ENCODE results near the gene NAGPA.
A peak's percentile ranks its signal among the peaks of the same experiment; 100 is the strongest.

NAGPA gene

DNA sequence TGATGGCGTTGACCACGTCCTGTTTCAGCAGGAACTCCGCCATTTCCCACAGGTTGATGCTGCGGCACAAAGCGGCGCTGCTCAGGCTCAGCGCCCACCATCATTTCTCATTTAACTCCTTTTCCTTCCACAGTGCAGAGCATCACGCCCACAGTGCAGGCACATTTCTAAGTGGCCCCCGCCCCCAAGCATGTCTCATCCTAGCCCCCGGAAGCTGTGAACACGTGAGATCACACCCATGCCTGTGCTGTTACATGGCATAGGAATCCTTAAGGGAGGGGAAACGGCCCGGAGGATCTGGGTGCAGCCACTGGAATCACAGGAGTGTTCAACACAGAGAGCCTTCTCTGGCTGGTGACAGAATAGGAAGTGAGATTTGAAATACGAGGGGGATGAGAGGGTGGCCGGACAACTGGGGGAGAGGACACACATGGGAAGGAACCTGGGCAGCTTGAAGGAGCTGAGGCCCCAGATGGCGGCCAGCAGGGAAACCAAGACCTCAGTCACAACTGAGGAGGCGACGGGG is 4.7 kb downstream of the NAGPA start:
- TF ChIP-seq, protein P1, sequence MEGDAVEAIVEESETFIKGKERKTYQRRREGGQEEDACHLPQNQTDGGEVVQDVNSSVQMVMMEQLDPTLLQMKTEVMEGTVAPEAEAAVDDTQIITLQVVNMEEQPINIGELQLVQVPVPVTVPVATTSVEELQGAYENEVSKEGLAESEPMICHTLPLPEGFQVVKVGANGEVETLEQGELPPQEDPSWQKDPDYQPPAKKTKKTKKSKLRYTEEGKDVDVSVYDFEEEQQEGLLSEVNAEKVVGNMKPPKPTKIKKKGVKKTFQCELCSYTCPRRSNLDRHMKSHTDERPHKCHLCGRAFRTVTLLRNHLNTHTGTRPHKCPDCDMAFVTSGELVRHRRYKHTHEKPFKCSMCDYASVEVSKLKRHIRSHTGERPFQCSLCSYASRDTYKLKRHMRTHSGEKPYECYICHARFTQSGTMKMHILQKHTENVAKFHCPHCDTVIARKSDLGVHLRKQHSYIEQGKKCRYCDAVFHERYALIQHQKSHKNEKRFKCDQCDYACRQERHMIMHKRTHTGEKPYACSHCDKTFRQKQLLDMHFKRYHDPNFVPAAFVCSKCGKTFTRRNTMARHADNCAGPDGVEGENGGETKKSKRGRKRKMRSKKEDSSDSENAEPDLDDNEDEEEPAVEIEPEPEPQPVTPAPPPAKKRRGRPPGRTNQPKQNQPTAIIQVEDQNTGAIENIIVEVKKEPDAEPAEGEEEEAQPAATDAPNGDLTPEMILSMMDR (IDR thresholded peaks at IDR 0.05; ENCODE audit: low read depth, low read length, missing control alignments) = no peak
- no peak for DNase-seq (ENCODE audit: extremely low read depth, low read depth)
- H3K4me3 ChIP-seq (replicated peaks; ENCODE audit: low read depth, low read length) = no peak overlapping the region

DNA sequence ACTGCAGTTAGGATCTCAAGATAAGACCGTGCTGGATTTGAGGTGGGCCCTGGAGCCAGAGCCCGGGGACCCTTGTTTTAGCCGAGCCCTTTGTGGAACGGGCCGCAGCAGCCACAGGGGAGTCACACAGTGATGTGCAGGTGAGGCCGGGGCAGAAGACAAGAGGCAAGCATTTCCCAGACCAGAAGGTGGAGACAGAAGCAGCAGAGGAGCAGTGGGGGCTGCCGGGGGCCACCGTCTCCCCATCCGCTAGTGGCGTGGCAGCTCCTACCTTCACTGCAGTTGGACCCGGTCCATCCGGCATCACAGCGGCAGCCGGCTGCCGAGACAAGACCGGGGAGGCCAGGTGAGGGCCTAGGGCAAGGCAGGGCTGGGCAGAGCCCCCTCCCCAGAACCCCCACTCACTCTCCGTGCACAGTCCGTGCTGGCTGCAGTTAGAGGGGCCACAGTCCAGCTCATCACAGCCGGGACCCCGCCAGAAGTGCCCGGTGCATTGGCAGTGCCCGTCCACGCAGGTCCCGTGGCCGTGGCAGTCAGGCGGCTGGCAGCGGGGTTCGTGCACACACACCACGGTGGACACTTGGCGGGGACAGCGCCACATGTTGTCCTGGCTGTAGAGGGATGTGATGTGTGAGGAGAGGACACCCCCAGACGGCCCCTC is 6.0 kb downstream of the NAGPA start:
- no peak for DNase-seq (ENCODE audit: extremely low read depth, low read depth)
- TF ChIP-seq, protein P1 (IDR thresholded peaks at IDR 0.05; ENCODE audit: low read depth, low read length, missing control alignments) = no peak
- H3K4me3 ChIP-seq (replicated peaks; ENCODE audit: low read depth, low read length) = no peak overlapping the region

DNA sequence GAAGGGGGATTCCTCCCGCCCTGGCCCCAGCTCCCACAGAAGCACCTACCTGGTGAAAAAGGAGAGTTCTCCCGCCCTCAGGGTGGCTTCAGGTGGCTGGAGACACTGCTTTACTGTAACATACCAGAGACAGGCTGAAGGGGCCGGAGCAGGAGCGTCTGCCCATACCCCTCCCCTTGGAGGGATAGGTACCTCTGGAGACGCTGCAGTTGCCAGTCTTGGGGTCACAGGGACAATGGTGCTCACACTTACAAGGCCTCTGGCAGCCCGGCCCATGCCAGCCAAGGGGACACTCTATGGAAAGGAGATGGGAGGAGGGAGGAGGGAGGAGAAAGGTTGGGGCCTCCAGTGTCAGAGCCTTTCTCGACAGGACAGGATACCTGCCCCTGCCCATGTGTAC is 6.6 kb downstream of the NAGPA start:
- DNase-seq (ENCODE audit: extremely low read depth, low read depth) = no peak
- TF ChIP-seq, protein P1 (IDR thresholded peaks at IDR 0.05; ENCODE audit: low read depth, low read length, missing control alignments) = no peak
- H3K4me3 ChIP-seq (replicated peaks; ENCODE audit: low read depth, low read length) = no peak overlapping the region

DNA sequence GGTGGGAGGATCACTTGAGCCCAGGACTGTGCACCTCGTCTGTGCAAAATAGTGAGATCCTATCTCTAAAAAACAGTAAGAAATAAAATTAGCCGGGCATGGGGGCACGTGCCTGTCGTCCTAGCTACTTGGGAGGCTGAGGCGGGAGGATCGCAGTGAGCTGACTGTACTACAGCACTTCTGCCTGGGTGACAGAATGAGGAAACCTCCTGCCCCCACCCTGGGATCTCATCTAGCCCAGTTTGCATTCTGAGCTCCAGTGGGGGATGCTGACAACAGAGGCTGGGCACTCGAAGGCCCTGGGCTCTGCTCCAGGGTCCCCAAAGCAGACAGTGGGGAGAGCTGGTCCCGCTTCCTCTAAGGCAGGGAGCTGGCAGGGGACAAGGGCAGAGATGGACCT is 7.1 kb downstream of the NAGPA start:
- TF ChIP-seq, protein P1 (IDR thresholded peaks at IDR 0.05; ENCODE audit: low read depth, low read length, missing control alignments) = no peak
- DNase-seq (ENCODE audit: extremely low read depth, low read depth) = no peak
- no peak overlapping the region for H3K4me3 ChIP-seq (replicated peaks; ENCODE audit: low read depth, low read length)

DNA sequence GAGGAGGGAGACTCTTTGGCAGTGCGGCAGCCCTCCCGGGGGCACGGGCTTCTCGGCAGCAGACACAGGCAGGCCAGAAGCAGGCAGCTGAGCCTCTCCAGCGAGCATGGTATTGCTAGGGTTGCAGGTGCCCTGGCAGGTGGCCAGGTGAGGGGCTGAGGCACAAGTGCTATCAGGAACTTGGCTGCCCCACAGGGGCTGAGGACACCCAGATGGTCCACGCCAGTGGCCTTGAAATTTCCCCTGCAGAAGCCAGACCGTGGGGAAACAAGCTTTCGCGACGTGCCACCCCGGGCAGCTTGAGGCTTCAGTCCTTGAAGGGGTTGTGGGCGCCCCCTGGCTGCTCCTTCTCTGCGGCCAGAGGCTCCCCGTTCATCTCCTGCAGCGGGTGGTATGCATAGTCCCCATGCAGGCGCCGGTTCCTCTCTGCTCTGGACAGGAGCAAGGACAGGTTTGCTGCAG is 8.5 kb downstream of the NAGPA start:
- DNase-seq (ENCODE audit: extremely low read depth, low read depth) = no peak
- no peak overlapping the region for H3K4me3 ChIP-seq (replicated peaks; ENCODE audit: low read depth, low read length)
- TF ChIP-seq, protein P1 (IDR thresholded peaks at IDR 0.05; ENCODE audit: low read depth, low read length, missing control alignments) = peak; percentile 61

DNA sequence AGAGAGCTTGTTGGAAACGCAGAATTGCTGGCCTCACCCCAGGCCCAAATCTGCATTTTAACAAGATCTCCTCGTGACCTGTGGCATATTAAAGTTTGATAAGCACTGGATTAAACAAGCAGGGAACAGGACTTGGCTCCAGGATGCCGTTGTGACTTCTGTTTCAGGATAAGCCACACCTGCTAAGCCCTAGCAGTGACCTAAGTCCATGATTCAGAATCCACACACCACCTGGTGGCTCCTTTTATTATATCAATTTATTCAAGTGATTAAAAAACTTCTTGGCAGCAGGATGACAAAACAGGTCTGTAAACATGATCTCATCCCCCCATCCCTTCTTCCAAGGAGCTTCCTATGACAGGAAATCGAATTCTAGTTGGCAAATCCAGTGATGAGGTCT is 9.1 kb downstream of the NAGPA start:
- TF ChIP-seq, protein P1 (IDR thresholded peaks at IDR 0.05; ENCODE audit: low read depth, low read length, missing control alignments) = no peak
- no peak for DNase-seq (ENCODE audit: extremely low read depth, low read depth)
- H3K4me3 ChIP-seq (replicated peaks; ENCODE audit: low read depth, low read length) = no peak overlapping the region

All from HFF-Myc (cell line).